GM18868 (cell line): ENCODE measurements around the gene COQ8B.
"Not testable (repeated sequence)": the region's sequence is repeated elsewhere in the genome, so short reads cannot be mapped to it uniquely, and the experiment has no call there.

Experiments used
- ATAC-seq: cut with Tn5 transposase; IDR thresholded peaks from one replicate; pipeline ENCODE4 v1.9.1; 2021; ENCODE audit warnings: mild to moderate bottlenecking, moderate library complexity; ENCODE audit not compliant: unreplicated experiment

COQ8B gene

DNA sequence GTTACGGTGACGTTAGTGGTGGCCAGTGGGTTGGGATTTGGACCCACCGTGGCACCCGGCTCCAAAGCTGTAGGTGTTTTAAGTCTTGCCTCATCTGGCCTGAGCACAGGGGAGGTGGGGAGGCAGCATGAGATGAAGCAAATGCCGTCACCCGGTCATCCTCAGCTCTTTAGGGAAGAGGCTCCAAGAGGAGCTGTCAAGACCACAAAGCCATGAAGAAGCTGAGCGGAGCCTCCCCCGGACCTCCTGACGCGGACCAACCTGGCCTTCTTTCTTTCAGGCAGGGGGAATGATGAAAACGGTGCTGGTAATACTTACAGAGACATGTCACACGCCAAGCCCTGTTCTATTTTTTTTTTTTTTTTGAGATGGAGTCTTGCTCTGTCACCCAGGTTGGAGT lies 26.2 kb upstream of the COQ8B start:
- no peak for ATAC-seq

DNA sequence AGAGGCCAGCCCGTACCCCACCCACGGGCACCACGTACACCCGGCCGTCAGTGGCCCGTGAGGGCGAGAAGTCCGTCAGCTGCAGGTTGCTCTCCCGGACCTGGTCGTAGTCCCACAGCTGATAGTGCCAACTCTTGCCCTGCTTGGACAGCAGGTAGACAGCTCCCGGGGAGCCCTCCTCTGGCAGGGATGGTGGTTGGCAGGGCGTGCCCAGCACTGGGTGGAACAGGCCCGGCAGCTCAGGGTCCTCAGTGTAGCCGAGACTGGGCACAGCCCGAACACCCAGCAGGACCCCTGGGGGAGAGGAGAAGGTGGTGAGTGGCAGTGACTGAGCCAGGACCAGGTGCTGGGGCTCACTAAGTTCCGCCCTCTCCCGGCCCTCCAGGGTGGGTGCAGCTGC lies 25.8 kb upstream of the COQ8B start:
- no peak for ATAC-seq

GRCh38 chr19:40741527-40742390 lies 25.1 kb upstream of the COQ8B start:
- no peak for ATAC-seq

- ATAC-seq, result no peak
These were observed 24.1 kb upstream of the COQ8B start for GRCh38 chr19:40740747-40741146.

DNA sequence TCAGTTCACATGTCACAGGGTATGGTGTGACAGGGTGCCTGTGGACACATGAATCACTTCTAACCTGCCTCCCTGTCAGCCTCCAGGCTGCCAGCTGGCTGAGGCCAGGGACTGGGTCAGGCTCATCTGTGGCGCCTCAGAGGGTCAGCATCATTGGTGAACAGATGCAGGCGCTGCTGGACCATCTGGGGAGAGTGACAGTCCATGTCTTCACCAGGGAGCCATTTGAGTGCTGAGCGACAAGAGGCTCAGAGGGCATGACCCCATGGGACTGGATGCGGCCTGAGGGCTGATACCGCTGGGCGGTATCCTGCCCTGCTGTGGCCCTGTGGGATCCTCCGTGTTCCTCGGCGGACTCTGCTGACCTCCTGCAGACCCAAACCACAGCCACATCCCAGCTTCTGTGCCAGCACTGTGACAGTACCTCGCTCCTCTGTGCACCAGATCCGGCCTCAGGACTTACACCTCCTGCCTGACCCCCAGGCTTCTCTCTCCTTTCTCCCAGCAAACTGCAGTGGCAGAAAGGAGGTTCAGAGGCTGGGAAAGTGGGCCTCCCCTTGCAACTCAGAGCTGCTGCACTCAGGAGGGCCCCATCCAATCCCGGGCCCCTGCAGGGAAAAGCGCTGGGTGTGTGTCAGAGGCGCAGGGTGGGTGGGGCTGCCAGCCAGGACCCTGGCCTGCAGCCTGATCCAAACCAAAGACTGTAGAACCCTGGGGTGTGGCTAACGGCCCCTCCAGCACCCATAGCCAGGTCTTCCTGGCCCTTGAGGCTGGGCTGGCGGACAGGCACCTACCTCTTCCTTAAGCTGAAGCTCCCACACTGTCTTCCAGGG lies 23.4 kb upstream of the COQ8B start:
- ATAC-seq, result no peak

DNA sequence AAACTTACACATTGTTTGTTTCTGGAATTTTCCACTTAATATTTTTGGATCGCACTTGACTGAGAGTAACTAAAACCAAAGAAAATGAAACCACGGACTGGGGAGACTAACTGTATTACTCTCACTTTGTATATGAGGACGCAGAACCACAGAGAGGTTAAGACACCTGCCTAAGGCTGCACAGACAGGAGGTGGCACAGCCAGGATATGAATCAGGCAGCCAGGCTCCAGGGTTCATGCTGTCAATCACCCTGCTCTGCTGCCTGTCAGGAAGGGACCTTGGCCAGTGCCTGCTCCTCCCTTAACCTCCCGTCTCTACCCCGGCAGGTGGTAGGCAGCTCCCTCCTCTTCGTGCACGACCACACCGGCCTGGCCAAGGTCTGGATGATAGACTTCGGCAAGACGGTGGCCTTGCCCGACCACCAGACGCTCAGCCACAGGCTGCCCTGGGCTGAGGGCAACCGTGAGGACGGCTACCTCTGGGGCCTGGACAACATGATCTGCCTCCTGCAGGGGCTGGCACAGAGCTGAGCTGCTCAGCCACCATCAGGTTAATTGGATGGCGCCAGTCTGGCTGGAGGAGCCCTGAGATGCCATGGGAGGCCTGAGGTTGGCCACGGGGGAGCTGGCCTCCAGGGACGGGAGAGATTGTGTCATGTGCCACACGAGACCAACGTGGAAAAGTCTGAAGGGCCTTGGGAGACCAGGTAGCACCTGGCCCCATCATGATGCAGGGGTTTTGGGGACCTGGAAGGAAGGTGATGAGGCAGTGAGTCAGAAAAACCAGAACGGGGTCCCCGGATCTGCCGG lies 22.5 kb upstream of the COQ8B start:
- no peak for ATAC-seq

GRCh38 chr19:40737102-40737644 lies 20.5 kb upstream of the COQ8B start:
- ATAC-seq, result no peak

DNA sequence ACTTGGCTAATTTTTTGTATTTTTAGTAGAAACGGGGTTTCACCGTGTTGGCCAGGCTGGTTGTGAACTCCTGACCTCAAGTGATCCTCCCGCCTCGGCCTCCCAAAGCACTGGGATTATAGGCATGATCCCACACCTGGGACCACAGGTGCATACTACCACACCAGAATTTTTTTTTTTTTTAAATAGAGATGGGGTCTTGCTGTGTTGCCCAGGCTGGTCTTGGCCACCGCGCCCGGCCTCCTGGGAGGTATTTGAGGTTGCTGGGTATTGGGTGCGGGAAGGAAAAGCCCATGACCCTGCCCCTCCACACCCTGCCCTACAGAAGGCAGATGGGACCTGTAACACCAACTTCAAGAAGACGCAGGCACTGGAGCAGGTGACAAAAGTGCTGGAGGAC lies 20.0 kb upstream of the COQ8B start:
- no peak for ATAC-seq

DNA sequence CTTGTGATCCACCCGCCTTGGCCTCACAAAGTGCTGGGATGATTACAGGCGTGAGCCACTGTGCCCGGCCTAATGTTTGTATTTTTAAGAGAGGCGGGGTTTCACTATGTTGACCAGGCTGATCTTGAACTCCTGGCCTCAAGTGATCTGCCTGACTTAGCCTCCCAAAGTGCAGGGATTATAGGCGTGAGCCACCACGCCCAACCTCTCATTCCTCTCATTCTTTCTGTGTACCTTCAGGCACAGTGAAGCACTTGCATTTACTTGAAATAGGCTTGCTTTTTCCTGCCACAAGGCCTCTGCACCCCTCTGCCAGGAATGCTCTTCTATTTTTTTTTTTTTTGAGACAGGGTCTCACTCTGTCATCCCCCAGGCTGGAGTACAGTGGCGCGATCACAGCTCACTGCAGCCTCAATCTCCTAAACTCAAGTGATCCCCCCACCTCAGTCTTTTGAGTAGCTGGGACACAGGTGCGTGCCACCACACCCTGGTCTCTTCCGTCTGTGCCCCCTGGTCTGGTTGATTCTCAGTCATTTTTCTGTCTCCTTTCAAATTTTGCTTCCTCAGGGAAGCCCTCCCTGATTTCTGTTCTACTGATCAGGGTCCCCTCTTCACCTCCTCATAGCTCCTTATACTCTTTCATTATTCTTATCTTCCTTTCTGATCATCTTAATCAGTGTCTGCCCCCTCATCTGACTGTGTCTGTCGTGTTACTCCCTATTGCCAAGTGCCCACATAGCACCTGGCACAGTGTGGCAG lies 18.5 kb upstream of the COQ8B start:
- no peak for ATAC-seq

GRCh38 chr19:40733149-40733548 lies 16.5 kb upstream of the COQ8B start:
- no peak for ATAC-seq

GRCh38 chr19:40732304-40732703 lies 15.6 kb upstream of the COQ8B start:
- ATAC-seq, result not testable (repeated sequence)

DNA sequence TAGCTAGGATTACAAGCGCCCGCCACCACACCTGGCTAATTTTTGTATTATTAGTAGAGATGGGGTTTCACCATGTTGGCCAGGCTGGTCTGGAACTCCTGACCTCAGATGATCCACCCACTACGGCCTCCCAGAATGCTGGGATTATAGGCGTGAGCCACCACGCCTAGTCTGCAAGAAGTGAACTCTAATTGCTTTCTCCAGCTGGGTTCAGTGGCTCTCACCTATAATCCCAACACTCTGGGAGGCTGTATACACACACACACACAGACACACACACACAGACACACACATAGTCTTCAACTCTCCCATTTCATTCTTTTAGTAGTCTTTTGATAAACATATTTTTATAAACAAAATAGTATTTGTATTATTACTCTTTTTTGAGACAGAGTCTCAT lies 13.4 kb upstream of the COQ8B start:
- ATAC-seq, result not testable (repeated sequence)

GRCh38 chr19:40726279-40726678 lies 9.6 kb upstream of the COQ8B start:
- ATAC-seq, result no peak

DNA sequence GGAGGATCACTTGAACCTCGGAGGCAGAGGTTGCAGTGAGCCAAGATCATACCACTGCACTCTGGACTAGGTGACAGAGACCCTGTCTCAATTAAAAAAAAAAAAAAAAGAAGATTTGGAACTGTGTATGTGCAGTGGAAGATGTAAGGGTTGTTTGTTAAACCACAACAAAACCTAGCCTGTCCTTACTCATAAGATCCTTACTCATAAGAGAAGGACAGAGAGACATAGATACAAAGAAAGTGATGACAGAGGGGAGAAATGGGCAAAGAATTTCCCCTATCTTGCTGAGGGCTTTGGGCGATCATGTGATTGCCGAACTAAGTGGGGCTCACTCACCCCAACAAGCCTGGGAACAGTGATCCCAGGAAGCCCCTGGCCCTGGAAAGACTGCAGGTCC lies 8.2 kb upstream of the COQ8B start:
- ATAC-seq, result no peak

DNA sequence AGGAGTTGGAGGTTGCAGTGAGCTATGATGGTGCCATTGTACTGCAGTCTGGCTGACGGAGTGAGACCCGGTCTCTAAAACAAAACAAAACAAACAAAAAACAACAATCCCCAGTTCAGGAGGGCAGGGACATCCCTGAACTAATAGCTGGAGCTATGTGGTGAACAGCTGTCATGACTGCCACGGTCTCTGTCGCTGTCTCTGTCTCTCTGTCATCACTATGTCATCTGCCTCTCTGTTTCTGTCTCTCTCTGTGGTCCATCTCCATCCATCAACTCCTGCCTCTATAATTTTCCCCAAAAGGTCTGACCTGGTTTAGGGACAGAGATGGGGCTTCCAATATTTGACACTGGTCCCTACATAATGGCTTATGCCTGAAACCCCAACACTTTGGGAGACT lies 7.6 kb upstream of the COQ8B start:
- ATAC-seq, result no peak

GRCh38 chr19:40723661-40724254 lies 7.1 kb upstream of the COQ8B start:
- no peak for ATAC-seq

GRCh38 chr19:40721936-40722661 lies 5.4 kb upstream of the COQ8B start:
- ATAC-seq, result no peak

- no peak for ATAC-seq
These were observed 4.4 kb upstream of the COQ8B start for GRCh38 chr19:40721140-40721486.

DNA sequence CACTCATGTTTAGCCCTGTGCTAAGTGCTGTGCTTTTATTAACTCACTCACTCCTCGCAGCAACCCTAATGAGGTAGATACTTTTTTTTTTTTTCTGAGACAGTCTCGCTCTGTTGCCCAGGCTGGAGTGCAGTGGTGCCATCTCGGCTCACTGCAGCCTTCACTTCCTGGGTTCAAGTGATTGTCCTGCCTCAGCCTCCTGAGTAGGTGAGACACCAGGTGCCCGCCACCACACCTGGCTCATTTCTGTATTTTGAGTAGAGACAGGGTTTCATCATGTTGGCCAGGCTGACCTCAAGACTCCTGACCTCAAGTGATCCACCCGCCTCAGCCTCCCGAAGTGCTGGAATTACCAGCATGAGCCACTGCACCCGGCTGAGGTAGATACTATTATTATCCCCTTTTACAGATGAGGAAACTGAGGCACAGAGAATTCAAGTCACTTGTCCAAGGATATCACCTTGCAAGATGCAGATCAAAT lies 2.8 kb upstream of the COQ8B start:
- no peak for ATAC-seq
